Glutamatergic neuron (in vitro differentiated cells): Measurements from ENCODE around the gene PARP16. TPM values are rescaled to one million over a fixed set of nuclear protein-coding genes. Genes with fewer than 3 reads are reported as not detected.

ENCODE experiments used
- DNase-seq: peaks from one replicate; pipeline ENCODE4 v3.0.0; 2022
- H3K27ac Mint-ChIP-seq: one replicate; pipeline ENCODE4 v1.8.0; 2020; ENCODE audit warnings: mild to moderate bottlenecking, mixed read lengths, inconsistent platforms; ENCODE audit not compliant: unreplicated experiment
- H3K27me3 Mint-ChIP-seq: one replicate; pipeline ENCODE4 v1.8.0; 2020; ENCODE audit warnings: mild to moderate bottlenecking, moderate library complexity, mixed read lengths, inconsistent platforms; ENCODE audit not compliant: unreplicated experiment
- H3K36me3 Mint-ChIP-seq: one replicate; pipeline ENCODE4 v1.8.0; 2020; ENCODE audit warnings: mild to moderate bottlenecking, mixed read lengths, inconsistent platforms; ENCODE audit not compliant: unreplicated experiment
- H3K4me1 Mint-ChIP-seq: one replicate; pipeline ENCODE4 v1.8.0; 2020; ENCODE audit warnings: mild to moderate bottlenecking, low read depth, mixed read lengths, inconsistent platforms; ENCODE audit not compliant: unreplicated experiment
- H3K4me3 Mint-ChIP-seq: one replicate; pipeline ENCODE4 v1.8.0; 2020; ENCODE audit warnings: mild to moderate bottlenecking, mixed read lengths, inconsistent platforms; ENCODE audit not compliant: unreplicated experiment
- H3K9me3 Mint-ChIP-seq: one replicate; pipeline ENCODE4 v1.8.0; 2020; ENCODE audit warnings: mild to moderate bottlenecking, moderate library complexity, mixed read lengths, inconsistent platforms; ENCODE audit not compliant: unreplicated experiment
- total RNA-seq: library from RNA; stranded (reverse); fragmentation: NEBNext Ultra II Directional; extraction: Animal tissue kit (Norgen Biotek cat#: 25700); gene quantifications from one replicate; pipeline ENCODE4 v1.2.1, GENCODE V29; 2021; ENCODE audit not compliant: unreplicated experiment
- TF ChIP-seq, protein P1 (sequence below): fragments of 200-600 bp; sonication (generic); IDR thresholded peaks from one replicate; pipeline ENCODE4 v1.5.0; 2021; ENCODE audit not compliant: partially characterized antibody, unreplicated experiment

Gene PARP16
- total RNA-seq, 1 donor from 2014 or later: 6.8 TPM

GRCh38 chr15:65266469-65266868, 20.2 kb downstream of the PARP16 start:
- DNase-seq: no peak
- no peak overlapping the region for H3K27ac Mint-ChIP-seq

GRCh38 chr15:65264863-65265430, 21.7 kb downstream of the PARP16 start:
- H3K27ac Mint-ChIP-seq: no peak overlapping the region
- H3K9me3 Mint-ChIP-seq: no peaks in the 10 kb centered on the region
- H3K27me3 Mint-ChIP-seq: peaks cover 2% of the 10 kb centered on the region
- no peak overlapping the region for H3K4me3 Mint-ChIP-seq
- H3K36me3 Mint-ChIP-seq: peaks cover 10% of the 10 kb centered on the region
- TF ChIP-seq, protein P1, sequence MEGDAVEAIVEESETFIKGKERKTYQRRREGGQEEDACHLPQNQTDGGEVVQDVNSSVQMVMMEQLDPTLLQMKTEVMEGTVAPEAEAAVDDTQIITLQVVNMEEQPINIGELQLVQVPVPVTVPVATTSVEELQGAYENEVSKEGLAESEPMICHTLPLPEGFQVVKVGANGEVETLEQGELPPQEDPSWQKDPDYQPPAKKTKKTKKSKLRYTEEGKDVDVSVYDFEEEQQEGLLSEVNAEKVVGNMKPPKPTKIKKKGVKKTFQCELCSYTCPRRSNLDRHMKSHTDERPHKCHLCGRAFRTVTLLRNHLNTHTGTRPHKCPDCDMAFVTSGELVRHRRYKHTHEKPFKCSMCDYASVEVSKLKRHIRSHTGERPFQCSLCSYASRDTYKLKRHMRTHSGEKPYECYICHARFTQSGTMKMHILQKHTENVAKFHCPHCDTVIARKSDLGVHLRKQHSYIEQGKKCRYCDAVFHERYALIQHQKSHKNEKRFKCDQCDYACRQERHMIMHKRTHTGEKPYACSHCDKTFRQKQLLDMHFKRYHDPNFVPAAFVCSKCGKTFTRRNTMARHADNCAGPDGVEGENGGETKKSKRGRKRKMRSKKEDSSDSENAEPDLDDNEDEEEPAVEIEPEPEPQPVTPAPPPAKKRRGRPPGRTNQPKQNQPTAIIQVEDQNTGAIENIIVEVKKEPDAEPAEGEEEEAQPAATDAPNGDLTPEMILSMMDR: no peak
- DNase-seq: no peak
- no peaks in the 10 kb centered on the region for H3K4me1 Mint-ChIP-seq

More at GRCh38 chr15:65266469-65266868, 20.2 kb downstream of the PARP16 start:
- no peaks in the 10 kb centered on the region for H3K4me1 Mint-ChIP-seq
- TF ChIP-seq, protein P1: no peak
- no peaks in the 10 kb centered on the region for H3K9me3 Mint-ChIP-seq
- H3K27me3 Mint-ChIP-seq: peaks cover 2% of the 10 kb centered on the region
- H3K36me3 Mint-ChIP-seq: peaks cover 10% of the 10 kb centered on the region
- no peak overlapping the region for H3K4me3 Mint-ChIP-seq

DNA sequence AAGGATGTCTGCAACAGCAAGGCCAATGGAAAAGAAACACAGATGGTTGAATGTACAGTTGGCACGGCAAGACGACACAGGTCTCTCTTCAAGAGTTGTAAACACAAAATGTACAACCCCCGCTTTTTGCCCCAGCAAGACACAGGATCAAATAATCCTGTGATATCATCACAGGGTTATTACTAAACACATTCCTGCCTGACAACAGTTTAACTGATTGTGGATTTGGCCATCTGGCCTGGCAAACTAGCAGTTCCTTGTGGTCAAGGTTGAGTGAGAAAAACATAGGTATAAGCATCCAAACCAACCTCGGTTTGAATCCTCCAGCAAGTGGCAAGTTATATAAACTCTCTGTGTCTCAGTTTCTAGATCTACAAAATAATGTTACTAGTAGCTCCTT, 23.4 kb downstream of the PARP16 start:
- no peak for DNase-seq
- H3K4me3 Mint-ChIP-seq: no peak overlapping the region
- peaks cover 2% of the 10 kb centered on the region for H3K27me3 Mint-ChIP-seq
- H3K36me3 Mint-ChIP-seq: peaks cover 10% of the 10 kb centered on the region
- H3K4me1 Mint-ChIP-seq: no peaks in the 10 kb centered on the region
- TF ChIP-seq, protein P1: no peak
- H3K27ac Mint-ChIP-seq: no peak overlapping the region
- H3K9me3 Mint-ChIP-seq: no peaks in the 10 kb centered on the region

DNA sequence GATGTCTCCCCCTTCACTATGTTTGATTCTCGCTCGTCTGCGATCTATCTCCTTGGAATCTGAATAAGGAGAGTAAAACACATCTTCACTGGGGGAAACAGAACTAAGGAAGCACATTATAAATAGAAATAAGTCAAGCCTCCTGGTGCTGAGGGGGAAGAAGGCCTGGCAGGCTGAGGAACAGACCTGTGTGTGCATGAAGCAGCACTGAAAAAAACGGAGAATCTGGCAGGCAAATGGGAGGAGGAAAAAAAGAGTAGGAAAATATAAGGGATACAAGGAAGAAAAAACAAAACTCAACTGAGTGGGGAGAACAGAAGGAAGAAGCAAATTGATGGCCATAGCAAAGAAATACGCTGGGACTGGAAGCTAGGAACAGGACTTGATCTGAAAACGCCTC, 25.7 kb downstream of the PARP16 start:
- no peak overlapping the region for H3K27ac Mint-ChIP-seq
- H3K9me3 Mint-ChIP-seq: no peaks in the 10 kb centered on the region
- TF ChIP-seq, protein P1: no peak
- no peaks in the 10 kb centered on the region for H3K4me1 Mint-ChIP-seq
- peaks cover 8% of the 10 kb centered on the region for H3K36me3 Mint-ChIP-seq
- no peak for DNase-seq
- no peaks in the 10 kb centered on the region for H3K27me3 Mint-ChIP-seq
- H3K4me3 Mint-ChIP-seq: no peak overlapping the region

DNA sequence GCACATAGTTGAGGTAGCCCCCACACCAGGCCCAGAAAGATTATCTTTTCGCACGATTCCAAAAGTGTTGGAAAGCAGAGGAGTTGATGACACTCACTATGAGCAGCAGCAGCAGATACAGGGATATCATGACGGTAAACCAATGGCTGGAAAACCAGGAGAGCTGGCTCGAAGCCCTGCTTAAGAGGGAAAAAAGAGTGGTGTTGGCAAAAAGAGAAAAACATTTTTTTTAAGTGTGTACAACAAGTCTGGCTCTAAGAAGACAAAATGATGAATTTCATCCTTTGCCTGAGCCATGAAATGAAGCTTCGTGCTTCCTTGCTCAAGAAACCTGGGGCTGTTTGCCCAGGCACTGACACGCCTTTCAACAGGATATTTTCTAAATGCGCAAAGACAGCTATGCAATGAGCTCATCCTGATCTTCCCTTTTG, 27.3 kb downstream of the PARP16 start:
- Mint-ChIP-seq H3K4me1 (peaks cover 6% of the 10 kb centered on the region), H3K36me3 (peaks cover 8% of the 10 kb centered on the region), H3K4me3 (no peak overlapping the region), H3K27me3 (no peaks in the 10 kb centered on the region), H3K27ac (no peak overlapping the region), H3K9me3 (no peaks in the 10 kb centered on the region)
- DNase-seq: no peak
- TF ChIP-seq, protein P1: no peak
